GM21717 (cell line): ENCODE measurements around the gene GCNT1.
"Not testable (repeated sequence)": the region's sequence is repeated elsewhere in the genome, so short reads cannot be mapped to it uniquely, and the experiment has no call there.

Source experiments
- ATAC-seq: cut with Tn5 transposase; IDR thresholded peaks from one replicate; pipeline ENCODE4 v1.9.1; 2021; ENCODE audit warnings: mild to moderate bottlenecking, moderate library complexity; ENCODE audit not compliant: unreplicated experiment

GCNT1 gene

GRCh38 chr9:76479337-76479736, 20.4 kb downstream of the GCNT1 start:
- ATAC-seq, result not testable (repeated sequence)

- no peak for ATAC-seq
These were observed 27.2 kb downstream of the GCNT1 start for GRCh38 chr9:76486151-76486550.

GRCh38 chr9:76490249-76490990, 31.4 kb downstream of the GCNT1 start:
- ATAC-seq, result no peak

GRCh38 chr9:76491056-76491455, 32.1 kb downstream of the GCNT1 start:
- ATAC-seq, result not testable (repeated sequence)

GRCh38 chr9:76493496-76493895, 34.5 kb downstream of the GCNT1 start:
- ATAC-seq, result not testable (repeated sequence)

GRCh38 chr9:76500061-76500460, 41.1 kb downstream of the GCNT1 start:
- no peak for ATAC-seq

GRCh38 chr9:76502746-76503145, 43.8 kb downstream of the GCNT1 start:
- ATAC-seq, result no peak

GRCh38 chr9:76510041-76510440, 51.1 kb downstream of the GCNT1 start:
- ATAC-seq, result no peak

- ATAC-seq, result no peak
These were observed 51.5 kb downstream of the GCNT1 start for GRCh38 chr9:76510446-76510845.

GRCh38 chr9:76512826-76513225, 53.8 kb downstream of the GCNT1 start:
- no peak for ATAC-seq

GRCh38 chr9:76516350-76516749, 57.4 kb downstream of the GCNT1 start:
- ATAC-seq, result no peak

GRCh38 chr9:76516871-76517270, 57.9 kb downstream of the GCNT1 start:
- no peak for ATAC-seq

- no peak for ATAC-seq
These were observed 60.3 kb downstream of the GCNT1 start for GRCh38 chr9:76519075-76519835.

- ATAC-seq, result no peak
These were observed 62.3 kb downstream of the GCNT1 start for GRCh38 chr9:76521244-76521681.

- no peak for ATAC-seq
These were observed 62.9 kb downstream of the GCNT1 start for GRCh38 chr9:76521906-76522305.

- ATAC-seq, result not testable (repeated sequence)
These were observed 64.7 kb downstream of the GCNT1 start for GRCh38 chr9:76523617-76524200.

- no peak for ATAC-seq
These were observed 66.2 kb downstream of the GCNT1 start for GRCh38 chr9:76525196-76525595.

GRCh38 chr9:76526026-76526425, 67.0 kb downstream of the GCNT1 start:
- no peak for ATAC-seq

- no peak for ATAC-seq
These were observed 69.1 kb downstream of the GCNT1 start for GRCh38 chr9:76528056-76528455.

- no peak for ATAC-seq
These were observed 69.7 kb downstream of the GCNT1 start for GRCh38 chr9:76528642-76529190.

GRCh38 chr9:76529653-76530052, 70.7 kb downstream of the GCNT1 start:
- ATAC-seq, result no peak
